KOPT-K1 (cell line): ENCODE measurements around the gene ACER3.
"Not testable (repeated sequence)": the region's sequence is repeated elsewhere in the genome, so short reads cannot be mapped to it uniquely, and the experiment has no call there.

Experiments used
- H3K27ac ChIP-seq: fragments of 200-600 bp; sonication (generic); 2 replicates; pipeline ENCODE4 v1.5.1; 2016; ENCODE audit warnings: antibody characterized with exemption, mild to moderate bottlenecking, low read depth, low read length; ENCODE audit not compliant: poor library complexity, severe bottlenecking
- H3K36me3 ChIP-seq: fragments of 200-600 bp; sonication (generic); 2 replicates; pipeline ENCODE4 v1.5.1; 2017; ENCODE audit warnings: antibody characterized with exemption, mild to moderate bottlenecking, low read length, moderate library complexity; ENCODE audit not compliant: insufficient read depth
- H3K9me3 ChIP-seq: fragments of 200-600 bp; sonication (generic); 2 replicates; pipeline ENCODE4 v1.5.1; 2017; ENCODE audit warnings: antibody characterized with exemption, low read length, mild to moderate bottlenecking; ENCODE audit not compliant: insufficient read depth, poor library complexity, severe bottlenecking

ACER3 gene

DNA sequence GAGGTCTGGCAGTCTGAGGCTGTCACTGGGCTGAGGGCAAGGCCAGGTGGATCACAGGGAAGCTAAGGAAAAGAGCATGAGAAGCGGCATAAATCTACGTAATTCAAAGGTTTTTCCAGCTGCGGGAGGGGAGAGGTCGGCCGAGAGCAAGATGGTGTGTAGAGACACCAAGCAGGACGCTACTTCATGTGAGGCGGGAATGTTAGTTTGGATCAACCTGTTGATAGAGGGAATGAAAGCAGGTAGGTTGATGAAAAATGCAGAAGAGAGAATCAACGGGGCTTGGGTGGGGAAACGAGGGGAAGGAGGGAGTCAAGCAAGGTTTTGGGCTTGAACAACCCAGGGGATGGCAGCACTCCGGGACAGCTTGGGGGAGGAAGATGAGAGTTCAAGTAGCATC lies 176.3 kb downstream of the ACER3 start:
- Histone ChIP-seq H3K9me3 (no peaks in the 10 kb centered on the region), H3K27ac (no peak overlapping the region), H3K36me3 (no peaks in the 10 kb centered on the region)

DNA sequence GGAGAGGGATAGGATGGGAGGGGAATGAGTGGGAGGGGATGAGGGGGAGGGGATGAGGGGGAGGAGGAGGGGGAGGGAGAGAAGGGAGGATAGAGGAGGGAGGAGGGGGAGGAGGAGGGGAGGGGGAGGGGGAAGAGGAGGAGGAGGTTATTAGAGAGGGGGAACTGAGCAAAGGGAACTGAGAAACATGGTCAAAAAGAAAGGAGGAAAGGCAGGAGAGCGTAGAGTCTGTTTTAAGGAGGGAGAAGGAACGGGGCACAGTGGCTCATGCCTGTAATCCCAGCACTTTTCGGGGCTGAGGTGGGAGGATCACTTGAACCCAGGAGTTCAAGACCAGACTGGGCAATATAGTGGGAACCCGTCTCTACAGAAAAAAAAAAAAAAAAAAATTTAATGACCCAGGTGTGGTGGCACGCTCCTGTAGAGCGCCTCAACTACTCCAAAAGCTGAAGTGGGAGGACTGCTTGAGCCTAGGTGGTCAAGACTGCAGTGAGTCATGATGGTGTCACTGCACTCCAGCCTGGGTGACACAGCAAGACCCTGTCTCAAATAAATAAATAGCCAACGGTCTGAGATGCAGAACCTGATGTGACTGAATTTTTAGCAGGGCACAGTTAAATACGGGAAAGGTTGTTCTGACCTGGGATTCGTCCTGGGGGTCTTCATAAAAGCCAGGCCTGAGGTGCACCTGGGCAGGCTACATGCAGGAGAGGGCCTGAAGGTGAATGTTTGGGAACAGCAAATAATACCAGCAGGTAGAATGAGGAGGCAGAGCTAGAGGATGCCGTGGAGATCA lies 177.5 kb downstream of the ACER3 start:
- Histone ChIP-seq H3K9me3 (no peaks in the 10 kb centered on the region), H3K27ac (no peak overlapping the region), H3K36me3 (no peaks in the 10 kb centered on the region)

DNA sequence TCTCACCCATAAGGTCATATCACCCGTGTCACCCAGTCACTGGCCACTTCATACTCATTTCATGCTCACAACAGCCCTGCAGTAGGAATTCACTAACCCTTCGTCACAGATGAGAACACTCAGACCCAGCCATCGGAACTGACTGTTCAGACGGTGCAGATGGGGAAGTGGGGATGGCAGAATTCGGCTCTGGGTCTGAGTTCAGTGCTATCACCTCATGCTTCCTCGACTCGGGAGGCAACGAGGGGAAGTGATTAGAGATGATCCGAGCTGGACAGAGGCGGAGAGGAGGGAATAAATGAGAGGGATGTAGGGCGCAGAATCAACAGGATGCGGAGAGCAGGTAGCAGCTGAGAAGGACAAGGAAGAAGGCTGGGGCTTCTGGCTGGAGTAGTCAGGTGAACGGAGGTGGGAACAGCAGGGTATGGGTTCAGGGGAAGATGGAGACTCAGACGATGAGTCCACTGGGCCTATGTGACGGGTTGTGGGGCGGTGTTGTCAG lies 178.2 kb downstream of the ACER3 start:
- H3K27ac ChIP-seq: no peak overlapping the region
- no peaks in the 10 kb centered on the region for H3K36me3 ChIP-seq
- no peaks in the 10 kb centered on the region for H3K9me3 ChIP-seq

DNA sequence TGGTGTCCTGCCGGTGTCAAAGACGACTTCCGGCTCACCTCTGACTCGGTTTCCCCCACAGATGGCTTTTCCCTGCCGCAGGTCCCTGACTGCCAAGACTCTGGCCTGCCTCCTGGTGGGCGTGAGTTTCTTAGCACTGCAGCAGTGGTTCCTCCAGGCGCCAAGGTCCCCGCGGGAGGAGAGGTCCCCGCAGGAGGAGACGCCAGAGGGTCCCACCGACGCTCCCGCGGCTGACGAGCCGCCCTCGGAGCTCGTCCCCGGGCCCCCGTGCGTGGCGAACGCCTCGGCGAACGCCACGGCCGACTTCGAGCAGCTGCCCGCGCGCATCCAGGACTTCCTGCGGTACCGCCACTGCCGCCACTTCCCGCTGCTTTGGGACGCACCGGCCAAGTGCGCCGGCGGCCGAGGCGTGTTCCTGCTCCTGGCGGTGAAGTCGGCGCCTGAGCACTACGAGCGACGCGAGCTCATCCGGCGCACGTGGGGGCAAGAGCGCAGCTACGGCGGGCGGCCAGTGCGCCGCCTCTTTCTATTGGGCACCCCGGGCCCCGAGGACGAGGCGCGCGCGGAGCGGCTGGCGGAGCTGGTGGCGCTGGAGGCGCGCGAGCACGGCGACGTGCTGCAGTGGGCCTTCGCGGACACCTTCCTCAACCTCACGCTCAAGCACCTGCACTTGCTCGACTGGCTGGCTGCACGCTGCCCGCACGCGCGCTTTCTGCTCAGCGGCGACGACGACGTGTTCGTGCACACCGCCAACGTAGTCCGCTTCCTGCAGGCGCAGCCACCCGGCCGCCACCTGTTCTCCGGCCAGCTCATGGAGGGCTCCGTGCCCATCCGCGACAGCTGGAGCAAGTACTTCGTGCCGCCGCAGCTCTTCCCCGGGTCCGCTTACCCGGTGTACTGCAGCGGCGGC lies 179.0 kb downstream of the ACER3 start:
- no peak overlapping the region for H3K27ac ChIP-seq

DNA sequence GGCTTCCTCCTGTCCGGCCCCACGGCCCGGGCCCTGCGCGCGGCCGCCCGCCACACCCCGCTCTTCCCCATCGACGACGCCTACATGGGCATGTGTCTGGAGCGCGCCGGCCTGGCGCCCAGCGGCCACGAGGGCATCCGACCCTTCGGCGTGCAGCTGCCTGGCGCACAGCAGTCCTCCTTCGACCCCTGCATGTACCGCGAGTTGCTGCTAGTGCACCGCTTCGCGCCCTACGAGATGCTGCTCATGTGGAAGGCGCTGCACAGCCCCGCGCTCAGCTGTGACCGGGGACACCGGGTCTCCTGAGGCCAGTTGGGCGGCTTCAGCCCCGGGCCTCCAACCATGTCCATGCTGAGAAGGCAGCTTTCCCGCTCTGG lies 179.7 kb downstream of the ACER3 start:
- H3K27ac ChIP-seq: no peak overlapping the region
- H3K36me3 ChIP-seq: no peaks in the 10 kb centered on the region
- no peaks in the 10 kb centered on the region for H3K9me3 ChIP-seq

More for the DNA sequence above, 179.0 kb downstream of the ACER3 start:
- Histone ChIP-seq H3K9me3 (no peaks in the 10 kb centered on the region), H3K36me3 (no peaks in the 10 kb centered on the region)

DNA sequence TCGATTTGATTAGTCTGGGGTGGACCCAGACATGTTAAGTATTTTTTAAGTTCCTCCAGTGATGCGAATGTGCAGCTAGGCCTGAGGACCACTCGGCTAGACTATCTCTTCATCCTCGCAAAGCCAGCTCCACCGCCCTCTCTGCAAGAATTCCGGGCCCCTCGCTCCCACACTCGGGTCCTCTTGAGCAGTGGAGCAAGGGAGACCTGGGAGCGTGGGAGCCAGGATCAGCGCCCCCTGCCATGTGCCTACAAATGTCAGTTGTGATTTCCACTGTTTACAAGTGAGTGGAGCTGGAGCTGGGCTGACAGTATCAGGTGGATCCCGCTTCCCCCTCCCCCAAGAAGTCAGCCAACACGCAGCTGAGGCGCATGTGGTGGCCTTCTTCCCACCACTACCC lies 180.2 kb downstream of the ACER3 start:
- Histone ChIP-seq H3K36me3 (no peaks in the 10 kb centered on the region), H3K27ac (no peak overlapping the region), H3K9me3 (no peaks in the 10 kb centered on the region)

DNA sequence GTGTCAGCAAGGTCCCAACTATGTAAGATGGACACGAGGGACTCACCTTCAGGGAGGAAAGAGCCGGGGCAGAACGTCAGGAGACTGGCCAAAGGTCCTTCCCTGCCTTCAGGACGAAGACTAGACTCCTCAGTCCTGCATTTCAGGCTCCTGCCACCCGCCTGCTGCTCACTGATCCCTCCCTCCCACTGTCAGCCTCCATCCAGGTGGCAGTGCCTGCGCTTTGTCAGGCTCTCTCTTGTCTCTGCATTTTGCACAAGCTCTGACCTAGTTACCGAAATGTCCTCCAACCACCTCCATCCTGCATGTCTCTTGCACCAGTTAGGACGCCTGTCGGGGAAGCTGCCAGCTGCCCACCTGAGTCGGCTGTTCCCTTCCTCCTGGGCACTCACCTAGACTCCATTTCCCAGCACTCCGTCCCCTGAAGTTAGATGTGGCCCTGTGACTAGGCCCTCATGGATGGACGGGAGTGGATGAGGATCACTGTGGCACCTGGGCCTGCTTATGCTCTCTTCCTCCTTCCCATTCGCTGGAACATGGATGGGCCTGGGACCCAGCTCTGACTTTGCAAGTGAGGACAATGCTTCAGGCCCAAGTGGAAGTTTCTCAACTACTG lies 181.5 kb downstream of the ACER3 start:
- no peak overlapping the region for H3K27ac ChIP-seq
- no peaks in the 10 kb centered on the region for H3K36me3 ChIP-seq
- H3K9me3 ChIP-seq: no peaks in the 10 kb centered on the region

DNA sequence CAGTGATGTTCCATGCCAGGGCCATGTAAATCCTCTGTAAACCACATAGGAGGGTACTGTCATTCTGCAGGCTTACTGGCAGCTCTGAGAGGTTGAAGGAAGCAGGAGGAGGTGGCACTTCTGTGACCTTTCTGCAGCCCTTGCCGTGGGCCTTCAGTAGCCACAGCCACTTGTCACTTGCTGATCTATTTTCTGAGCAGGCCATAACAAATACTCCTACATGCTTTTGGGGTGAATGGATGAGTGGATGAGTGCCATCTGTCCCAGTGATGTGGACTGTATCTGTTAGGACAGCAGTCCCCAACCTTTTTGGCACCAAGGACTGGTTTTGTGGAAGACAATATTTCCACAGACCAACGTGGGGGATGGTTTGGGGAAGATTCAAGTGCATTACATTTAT lies 183.6 kb downstream of the ACER3 start:
- no peaks in the 10 kb centered on the region for H3K36me3 ChIP-seq
- no peaks in the 10 kb centered on the region for H3K9me3 ChIP-seq
- H3K27ac ChIP-seq: no peak overlapping the region

DNA sequence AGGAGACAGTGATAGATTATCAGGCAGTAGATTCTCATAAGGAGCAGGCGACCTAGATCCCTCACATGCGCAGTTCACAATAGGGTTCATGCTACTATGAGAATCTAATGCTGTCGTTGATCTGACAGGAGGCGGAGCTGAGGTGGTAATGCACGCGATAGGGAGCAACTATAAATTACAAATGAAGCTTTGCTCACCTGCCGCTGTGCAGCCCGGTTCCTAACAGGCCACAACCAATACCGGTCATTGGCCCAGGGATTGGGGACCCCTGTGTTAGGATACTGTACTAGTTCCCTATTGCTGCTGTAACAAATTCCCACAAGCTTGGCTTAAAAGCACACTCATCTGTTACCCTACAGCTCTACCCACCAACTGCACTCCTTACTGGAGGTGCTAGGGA lies 184.2 kb downstream of the ACER3 start:
- no peaks in the 10 kb centered on the region for H3K36me3 ChIP-seq
- H3K9me3 ChIP-seq: no peaks in the 10 kb centered on the region
- H3K27ac ChIP-seq: no peak overlapping the region

DNA sequence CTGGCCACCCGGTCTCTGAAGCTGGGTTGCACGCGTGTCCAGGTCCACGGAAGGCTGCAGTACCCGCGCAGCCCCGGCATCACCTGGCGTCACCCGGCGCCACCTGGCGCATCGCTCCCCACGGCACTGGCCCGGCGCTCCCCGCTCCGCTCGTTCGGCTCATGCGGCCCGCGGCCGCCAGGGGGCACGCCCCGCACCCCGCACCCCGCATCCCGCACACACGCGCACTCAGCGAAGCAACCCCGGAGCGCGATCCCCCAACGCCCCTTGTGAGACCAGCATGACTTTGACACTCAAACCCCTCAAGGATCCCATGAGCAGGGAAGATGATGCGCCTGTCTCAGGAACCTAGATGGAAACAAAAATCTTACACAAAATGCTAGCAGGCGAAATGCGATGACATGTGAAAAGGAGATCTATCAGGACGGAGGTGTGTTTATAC lies 185.4 kb downstream of the ACER3 start:
- Histone ChIP-seq H3K9me3 (no peaks in the 10 kb centered on the region), H3K27ac (no peak overlapping the region), H3K36me3 (no peaks in the 10 kb centered on the region)

DNA sequence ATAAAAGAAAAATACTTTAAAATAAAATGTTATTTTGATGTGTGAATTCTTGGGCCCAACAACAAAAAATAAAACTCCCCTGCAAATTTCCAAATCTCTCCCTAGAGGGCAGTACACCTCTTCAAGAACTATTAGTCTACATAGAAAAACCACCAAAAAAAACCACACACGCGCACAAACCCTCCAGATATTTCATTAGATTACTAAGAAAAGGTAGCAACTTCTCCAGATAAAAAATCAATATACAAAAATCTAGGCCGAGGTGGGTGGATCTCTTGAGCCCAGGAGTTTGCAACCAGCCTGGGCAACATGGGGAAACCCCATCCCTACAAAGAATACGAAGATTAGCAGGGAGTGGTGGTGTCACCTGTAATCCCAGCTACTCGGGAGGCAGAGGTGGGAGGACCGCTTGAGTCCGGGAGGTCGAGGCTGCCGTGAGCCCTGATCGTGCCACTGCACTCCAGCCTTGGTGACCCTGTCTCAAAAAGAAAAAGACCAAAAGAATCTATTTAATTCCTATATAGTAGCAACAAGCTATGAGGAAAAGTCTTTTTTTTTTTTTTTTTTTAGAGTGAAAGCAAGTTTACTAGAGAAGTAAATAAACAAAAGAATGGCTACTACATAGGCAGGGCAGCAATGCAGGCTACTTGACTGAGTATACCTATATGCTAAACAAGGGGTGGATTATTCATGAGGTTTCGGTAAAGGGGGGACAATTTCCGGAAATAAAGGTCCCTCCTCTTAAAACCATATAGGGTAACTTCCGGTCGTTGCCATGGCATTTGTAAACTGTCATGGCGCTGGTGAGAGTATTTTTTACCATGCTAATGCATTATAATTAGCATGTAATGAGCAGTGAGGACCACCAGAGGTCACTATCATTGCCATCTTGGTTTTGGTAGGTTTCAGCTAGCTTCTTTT lies 186.5 kb downstream of the ACER3 start:
- Histone ChIP-seq H3K9me3 (no peaks in the 10 kb centered on the region), H3K36me3 (no peaks in the 10 kb centered on the region), H3K27ac (no peak overlapping the region)

DNA sequence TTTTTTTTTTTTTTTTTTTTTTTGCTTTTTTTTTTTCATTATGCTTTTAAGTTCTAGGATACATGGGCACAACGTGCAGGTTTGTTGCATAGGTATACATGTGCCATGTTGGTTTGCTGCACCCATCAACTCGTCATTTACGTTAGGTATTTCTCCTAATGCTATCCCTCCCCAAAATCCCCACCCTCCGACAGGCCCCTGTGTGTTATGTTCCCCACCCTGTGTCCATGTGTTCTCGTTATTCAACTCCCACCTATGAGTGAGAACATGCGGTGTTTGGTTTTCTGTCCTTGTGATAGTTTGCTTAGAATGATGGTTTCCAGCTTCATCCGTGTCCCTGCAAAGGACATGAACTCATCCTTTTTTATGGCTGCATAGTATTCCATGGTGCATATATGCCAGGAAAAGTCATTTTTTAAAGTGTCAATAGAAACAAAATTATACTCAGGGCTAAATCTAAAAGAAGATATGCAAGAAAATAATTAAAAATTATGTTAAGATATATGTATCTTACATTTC lies 187.3 kb downstream of the ACER3 start:
- not testable (repeated sequence) for H3K36me3 ChIP-seq, H3K27ac ChIP-seq, H3K9me3 ChIP-seq

DNA sequence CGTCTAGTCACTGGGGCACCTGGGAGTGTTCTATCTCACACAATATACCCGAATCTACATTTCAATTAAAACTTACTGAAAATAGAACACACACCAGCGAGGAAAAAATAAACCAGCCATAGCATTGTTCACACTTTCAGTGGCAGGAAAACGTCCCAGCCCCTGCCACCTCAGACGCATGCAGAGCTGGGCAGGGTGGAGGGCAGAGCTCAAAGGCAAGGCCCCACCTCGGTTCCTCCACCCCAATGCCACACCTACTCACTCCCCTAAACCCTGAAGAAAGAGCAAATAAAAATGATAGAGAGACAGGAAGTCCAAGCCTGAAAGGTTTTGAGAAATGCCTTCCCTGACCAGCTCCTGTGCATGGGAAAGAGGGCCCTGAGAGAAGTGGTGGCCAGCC lies 188.3 kb downstream of the ACER3 start:
- Histone ChIP-seq H3K27ac (no peak overlapping the region), H3K9me3 (no peaks in the 10 kb centered on the region), H3K36me3 (no peaks in the 10 kb centered on the region)

DNA sequence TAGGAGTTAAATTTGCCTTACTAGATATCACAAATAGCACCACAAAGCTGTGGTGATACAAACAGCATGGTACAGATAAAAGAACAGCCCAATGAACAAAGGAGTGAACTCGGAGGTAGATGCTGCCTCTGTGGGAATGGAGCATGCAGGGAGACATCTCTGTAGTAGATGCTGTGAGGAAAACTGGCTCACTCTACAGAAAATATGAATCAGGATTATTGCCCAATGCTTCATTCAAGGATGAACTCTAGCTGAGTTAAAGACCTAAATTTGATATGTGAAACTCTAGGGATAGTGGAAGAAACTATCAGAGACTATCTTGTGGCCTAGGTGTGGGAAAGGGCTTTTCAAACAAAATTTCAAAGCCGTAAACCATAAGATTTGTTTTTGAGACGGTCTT lies 190.8 kb downstream of the ACER3 start:
- no peak overlapping the region for H3K27ac ChIP-seq
- no peaks in the 10 kb centered on the region for H3K36me3 ChIP-seq
- peaks cover 11% of the 10 kb centered on the region for H3K9me3 ChIP-seq
